Testis (tissue), 3 donors: ENCODE results near the gene UGT1A6. TPM values are rescaled to one million over a fixed set of nuclear protein-coding genes. Genes with fewer than 3 reads are reported as not detected.
"Not testable (repeated sequence)": the region's sequence is repeated elsewhere in the genome, so short reads cannot be mapped to it uniquely, and the experiment has no call there.

Source experiments
- DNase-seq: peaks from one replicate; pipeline ENCODE4 v3.0.0-alpha.2; 2019
- H3K27ac ChIP-seq, 2 donors: fragments of 200-600 bp; sonication (generic); one replicate each; pipeline ENCODE4 v1.5.1; 2019
- H3K27me3 ChIP-seq: fragments of 200-600 bp; sonication (generic); one replicate; pipeline ENCODE4 v1.5.1; 2019
- H3K36me3 ChIP-seq: fragments of 200-600 bp; sonication (generic); one replicate; pipeline ENCODE4 v1.5.1; 2017; ENCODE audit warnings: low read depth; ENCODE audit errors: missing control alignments
- H3K4me1 ChIP-seq: fragments of 200-600 bp; sonication (generic); one replicate; pipeline ENCODE4 v1.5.1; 2019
- H3K4me3 ChIP-seq, 2 donors: fragments of 200-600 bp; sonication (generic); one replicate each; pipeline ENCODE4 v1.5.1; 2017 to 2019
- H3K9me3 ChIP-seq: fragments of 200-600 bp; sonication (generic); one replicate; pipeline ENCODE4 v1.5.1; 2017
- POLR2A ChIP-seq: fragments of 450-650 bp; IDR thresholded peaks from one replicate; pipeline ENCODE4 v1.6.1; 2017; ENCODE audit warnings: antibody characterized with exemption, mild to moderate bottlenecking, moderate library complexity
- WGBS, 2 donors: methylation state at CpG; one replicate each; pipeline ENCODE4 v1.1.5; 2018; 5-methylcytosine and 5-hydroxymethylcytosine counted together
- intact Hi-C: fragments of 100-400 bp; cut with DNase I; formaldehyde crosslinking; loops from one replicate; pipeline ENCODE4 v1.15.1; 2023; ENCODE audit warnings: low total_unique reads
- polyA plus RNA-seq: library from polyadenylated mRNA; stranded (reverse); fragments of 350-450 nt; fragmentation: Illumina TruSeq; extraction: RNeasy Lipid Tissue Mini Kit (QIAGEN cat#74804); gene quantifications from one replicate; pipeline ENCODE4 v1.2.3, GENCODE V29; 2014; ENCODE audit warnings: low read depth, low replicate concordance; ENCODE audit not compliant: insufficient read depth
- total RNA-seq, 2 donors: library from RNA; depleted of rRNA; stranded (reverse); fragments of >200 nt; gene quantifications; one replicate each; pipeline ENCODE4 v1.2.3, GENCODE V29; 2016
- TF ChIP-seq, protein P1 (sequence below), 3 experiments: fragments of 450-650 bp in 2 of 3; fragments of 200-600 bp in 1 of 3; sonication (generic) in 1 of 3; IDR thresholded peaks; one replicate each; pipeline ENCODE4 v1.5.1; 2016 to 2019; ENCODE audit warnings: antibody characterized with exemption in 3 of 3, mild to moderate bottlenecking in 2 of 3, moderate library complexity in 1 of 3

The UGT1A6 gene
- total and polyA plus RNA-seq, 3 donors from 2014 or later, result 0.74 to 3.0 TPM; not detected in 1

DNA sequence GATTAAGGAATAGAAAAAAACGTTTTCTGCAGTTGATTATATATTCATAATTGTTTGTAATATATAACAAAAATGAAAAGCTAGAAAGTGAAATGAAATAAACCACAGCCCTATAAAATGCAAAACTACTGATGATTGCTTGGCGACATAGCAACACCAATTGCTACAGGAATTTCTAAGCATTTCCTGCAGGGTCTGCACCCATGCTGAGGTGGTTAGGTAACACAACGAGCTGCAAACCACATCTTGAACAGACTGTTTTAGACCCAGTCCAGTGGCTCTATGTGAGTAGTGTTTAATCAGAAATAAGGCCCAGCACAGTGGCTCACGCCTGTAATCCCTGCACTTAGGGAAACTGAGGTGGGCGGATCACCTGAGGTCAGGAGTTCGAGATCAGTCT is 38.2 kb upstream of the UGT1A6 start:
- DNase-seq, result no peak
- Histone ChIP-seq H3K27ac (no peak overlapping the region), H3K27me3 (no peaks in the 10 kb centered on the region), H3K4me1 (no peaks in the 10 kb centered on the region), H3K4me3 (no peak overlapping the region), H3K36me3 (no peaks in the 10 kb centered on the region), H3K9me3 (no peaks in the 10 kb centered on the region)
- WGBS, 2 donors, result 73 to 77% methylated on average over 6 of the region's 6 CpGs
- intact Hi-C loops, result no loop called here
- TF ChIP-seq POLR2A, result no peak
- TF ChIP-seq, protein P1, sequence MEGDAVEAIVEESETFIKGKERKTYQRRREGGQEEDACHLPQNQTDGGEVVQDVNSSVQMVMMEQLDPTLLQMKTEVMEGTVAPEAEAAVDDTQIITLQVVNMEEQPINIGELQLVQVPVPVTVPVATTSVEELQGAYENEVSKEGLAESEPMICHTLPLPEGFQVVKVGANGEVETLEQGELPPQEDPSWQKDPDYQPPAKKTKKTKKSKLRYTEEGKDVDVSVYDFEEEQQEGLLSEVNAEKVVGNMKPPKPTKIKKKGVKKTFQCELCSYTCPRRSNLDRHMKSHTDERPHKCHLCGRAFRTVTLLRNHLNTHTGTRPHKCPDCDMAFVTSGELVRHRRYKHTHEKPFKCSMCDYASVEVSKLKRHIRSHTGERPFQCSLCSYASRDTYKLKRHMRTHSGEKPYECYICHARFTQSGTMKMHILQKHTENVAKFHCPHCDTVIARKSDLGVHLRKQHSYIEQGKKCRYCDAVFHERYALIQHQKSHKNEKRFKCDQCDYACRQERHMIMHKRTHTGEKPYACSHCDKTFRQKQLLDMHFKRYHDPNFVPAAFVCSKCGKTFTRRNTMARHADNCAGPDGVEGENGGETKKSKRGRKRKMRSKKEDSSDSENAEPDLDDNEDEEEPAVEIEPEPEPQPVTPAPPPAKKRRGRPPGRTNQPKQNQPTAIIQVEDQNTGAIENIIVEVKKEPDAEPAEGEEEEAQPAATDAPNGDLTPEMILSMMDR (IDR thresholded peaks at IDR 0.05), result no peak

DNA sequence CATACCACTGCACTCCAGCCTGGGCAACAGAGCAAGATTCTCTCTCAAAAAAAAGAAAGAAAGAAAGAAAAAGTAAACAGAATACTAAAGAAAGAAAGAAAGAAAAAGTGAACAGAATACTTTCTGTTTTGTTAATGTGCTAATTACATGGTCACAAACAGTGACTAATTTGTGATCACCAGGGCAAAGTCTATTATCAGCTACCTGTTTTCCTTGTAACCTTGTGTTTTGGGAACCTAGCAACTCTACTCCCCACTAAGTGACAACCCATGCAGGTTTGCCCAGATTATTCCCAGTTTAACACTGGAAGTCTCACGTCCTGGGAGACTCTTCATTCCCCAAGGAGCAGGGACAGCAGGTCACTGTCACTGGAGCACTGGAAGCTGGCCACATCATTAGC is 37.6 kb upstream of the UGT1A6 start:
- DNase-seq, result no peak
- no peak for TF ChIP-seq POLR2A
- TF ChIP-seq, protein P1 (IDR thresholded peaks at IDR 0.05), result no peak
- H3K36me3 ChIP-seq, result no peaks in the 10 kb centered on the region
- H3K9me3 ChIP-seq, result no peaks in the 10 kb centered on the region
- H3K4me1 ChIP-seq, result no peaks in the 10 kb centered on the region
- intact Hi-C loops, result no loop called here
- no peaks in the 10 kb centered on the region for H3K27me3 ChIP-seq
- H3K27ac ChIP-seq, result no peak overlapping the region
- no peak overlapping the region for H3K4me3 ChIP-seq
- WGBS, 2 donors, result 61 to 67% methylated on average over 1 of the region's 1 CpG

DNA sequence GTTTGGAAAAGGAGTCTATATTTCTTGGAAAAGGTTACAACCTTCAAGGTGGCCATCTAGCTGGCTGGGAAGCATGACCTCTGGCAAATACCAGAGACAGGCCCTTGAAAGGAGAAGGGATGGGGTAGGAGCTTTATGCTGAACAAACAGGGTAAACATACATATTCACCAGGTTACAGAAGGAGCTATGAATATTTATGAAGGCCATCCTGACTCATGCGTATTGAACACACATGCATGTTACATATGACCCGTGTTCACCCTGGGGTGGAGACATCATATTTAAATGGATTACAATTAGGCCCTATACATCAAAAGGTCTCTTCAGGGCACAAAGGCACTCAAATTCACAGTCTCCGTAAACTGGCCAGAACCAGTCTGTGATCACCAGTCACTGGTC is 36.7 kb upstream of the UGT1A6 start:
- H3K4me3 ChIP-seq, H3K27me3 ChIP-seq, H3K27ac ChIP-seq, H3K36me3 ChIP-seq, H3K9me3 ChIP-seq, DNase-seq, H3K4me1 ChIP-seq, intact Hi-C loops: not testable (repeated sequence)
- WGBS, 2 donors, result 91 to 96% methylated on average over 3 of the region's 3 CpGs

DNA sequence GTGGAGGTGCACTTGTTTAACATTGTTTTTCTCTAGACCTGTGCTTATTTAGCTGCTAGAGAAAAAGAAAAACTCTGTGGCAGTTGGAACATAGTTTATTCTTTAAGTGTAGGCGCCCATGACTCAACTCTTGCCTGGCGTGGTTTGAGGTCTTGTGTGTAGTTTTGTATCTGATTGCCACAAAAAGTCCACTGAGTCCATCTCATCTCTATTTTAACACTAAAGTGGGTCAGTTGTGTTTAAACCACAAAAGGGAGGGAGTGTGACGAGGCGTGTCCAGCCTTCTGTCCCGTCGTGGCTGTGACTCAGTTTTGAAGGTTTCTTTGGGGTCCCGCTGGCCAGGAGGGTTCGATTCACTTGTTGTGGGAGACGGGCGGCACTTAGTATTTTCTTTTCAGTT is 36.2 kb upstream of the UGT1A6 start:
- WGBS, 2 donors, result 89 to 93% methylated on average over 10 of the region's 10 CpGs
- Histone ChIP-seq H3K4me3 (no peak overlapping the region), H3K9me3 (no peaks in the 10 kb centered on the region), H3K36me3 (no peaks in the 10 kb centered on the region), H3K27ac (no peak overlapping the region), H3K27me3 (no peaks in the 10 kb centered on the region), H3K4me1 (no peaks in the 10 kb centered on the region)
- no peak for TF ChIP-seq POLR2A
- TF ChIP-seq, protein P1 (IDR thresholded peaks at IDR 0.05), result no peak
- no peak for DNase-seq
- intact Hi-C loops, result no loop called here

DNA sequence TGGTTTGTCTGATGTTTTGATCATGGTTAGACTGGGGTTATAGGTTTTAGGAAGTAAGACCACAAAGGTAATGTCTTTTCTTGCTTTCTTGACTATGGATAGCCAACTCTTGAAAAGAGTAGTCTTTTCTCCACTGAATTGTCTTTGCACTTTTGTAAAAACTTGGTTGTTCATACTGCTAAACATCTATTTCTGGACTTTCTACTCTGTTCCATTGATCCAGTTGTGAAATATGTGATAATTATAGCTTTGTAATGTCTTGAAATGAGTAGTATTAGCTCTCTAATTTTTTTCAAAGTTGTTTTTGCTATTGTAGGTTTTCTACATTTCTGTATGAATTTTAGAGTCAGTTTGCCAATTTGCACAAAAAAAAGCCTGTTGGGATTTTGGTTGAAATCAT is 34.1 kb upstream of the UGT1A6 start:
- intact Hi-C loops, result no loop called here
- no peaks in the 10 kb centered on the region for H3K9me3 ChIP-seq
- no peak for DNase-seq
- H3K27ac ChIP-seq, result no peak overlapping the region
- H3K4me3 ChIP-seq, result no peak overlapping the region
- no peaks in the 10 kb centered on the region for H3K4me1 ChIP-seq
- TF ChIP-seq, protein P1 (IDR thresholded peaks at IDR 0.05), result no peak
- no peaks in the 10 kb centered on the region for H3K27me3 ChIP-seq
- H3K36me3 ChIP-seq, result no peaks in the 10 kb centered on the region
